RCC 7860 (cell line): ENCODE data around the gene ASZ1.

ENCODE experiments used
- DNase-seq: peaks from one replicate; pipeline ENCODE4 v3.0.0-alpha.2; 2015; ENCODE audit warnings: low spot score
- FAIRE-seq: peaks from 2 replicates; lab custom pipeline; 2012; peaks lifted over from hg19 to GRCh38; lab: Jason Lieb, UNC

The ASZ1 gene

DNA sequence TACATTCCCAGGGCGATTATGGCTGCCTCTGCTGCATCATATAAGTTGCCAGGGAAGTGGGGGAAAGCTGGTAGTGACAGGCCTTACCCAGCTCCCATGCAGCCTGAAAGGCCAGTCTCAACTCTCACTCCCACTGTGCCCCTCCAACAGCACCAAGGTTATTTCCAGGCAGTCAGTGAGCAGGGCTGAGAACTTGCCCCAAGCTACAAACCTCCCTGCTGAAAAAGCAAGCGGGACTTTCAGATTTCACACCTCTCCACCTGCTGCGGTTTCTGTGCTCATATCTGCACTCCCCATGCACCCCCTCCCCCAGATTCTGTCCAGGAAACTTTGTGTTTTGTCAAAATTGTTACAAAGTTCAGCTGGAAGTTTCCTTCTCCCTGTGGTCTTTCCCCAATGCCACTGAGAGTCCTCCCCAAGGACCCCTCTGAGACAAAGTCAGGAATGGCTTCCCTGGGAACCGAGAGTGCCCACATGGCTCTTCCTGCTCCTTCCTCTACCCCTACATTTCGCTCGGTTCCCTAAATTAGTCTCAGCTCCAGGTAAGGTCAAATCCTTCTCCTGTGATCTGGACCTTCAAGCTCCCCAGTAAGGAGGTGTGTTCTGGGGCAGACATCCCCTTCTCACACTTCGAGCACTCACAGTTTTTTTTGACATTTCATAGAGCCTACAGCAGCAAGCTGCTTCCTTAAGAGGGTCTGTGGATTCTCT lies 79.2 kb downstream of the ASZ1 start:
- DNase-seq (no peak), FAIRE-seq (no peak)

DNA sequence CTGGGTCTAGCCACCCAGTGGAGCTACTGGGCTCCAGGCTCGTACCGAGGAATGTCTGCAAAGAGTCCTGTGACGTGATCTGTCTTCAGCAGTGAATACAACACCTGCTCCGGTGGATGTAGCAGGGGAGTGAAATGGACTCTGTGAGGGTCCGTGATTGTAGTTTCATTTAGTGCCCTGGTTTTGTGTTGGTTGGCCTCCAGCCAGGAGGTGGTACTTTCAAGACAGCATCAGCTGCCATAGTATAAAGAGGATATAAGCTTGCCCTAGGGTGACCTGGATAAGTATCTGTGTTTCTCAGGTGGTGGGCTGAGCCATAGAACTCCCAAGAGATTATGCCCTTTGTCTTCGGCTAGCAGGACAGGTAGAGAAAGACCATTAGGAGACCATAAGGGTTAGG lies 79.8 kb downstream of the ASZ1 start:
- FAIRE-seq (no peak), DNase-seq (no peak)

DNA sequence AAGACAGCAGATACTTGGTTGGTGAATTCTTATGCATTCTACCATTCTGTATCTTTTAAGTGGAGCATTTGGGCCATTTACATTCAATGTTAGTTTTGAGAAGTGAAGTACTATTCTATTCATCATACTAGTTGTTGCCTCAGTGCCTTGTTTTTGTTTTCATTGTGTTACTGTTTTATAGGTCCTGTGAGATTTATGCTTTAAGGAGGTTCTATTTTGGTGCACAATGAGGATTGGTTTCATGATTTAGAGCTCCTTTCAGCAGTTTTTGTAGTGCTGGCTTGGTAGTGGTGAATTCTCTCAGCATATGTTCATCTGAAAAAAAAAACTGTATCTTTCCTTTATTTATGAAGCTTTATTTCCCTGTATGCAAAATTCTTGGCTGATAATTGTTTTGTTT lies 81.1 kb downstream of the ASZ1 start:
- FAIRE-seq (no peak), DNase-seq (no peak)

DNA sequence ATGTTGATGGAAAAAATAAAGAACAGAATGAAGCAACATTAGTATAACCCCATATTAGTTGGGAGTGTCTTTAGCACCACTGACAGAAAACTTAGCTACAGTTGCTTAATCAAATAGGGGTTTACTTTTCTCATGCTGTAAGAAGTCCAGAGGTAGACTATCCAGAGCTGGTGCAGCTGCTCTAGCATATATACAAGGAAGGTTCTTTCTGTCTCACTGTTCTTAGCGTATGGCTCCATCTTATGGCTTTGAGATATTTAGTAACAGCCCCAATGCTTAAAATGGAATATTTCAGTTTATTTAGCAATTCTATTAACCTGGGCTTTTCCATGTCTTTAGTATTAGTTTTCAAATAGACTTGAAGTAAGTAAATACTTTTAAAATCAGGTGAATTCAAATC lies 89.3 kb downstream of the ASZ1 start:
- DNase-seq: no peak
- no peak for FAIRE-seq

DNA sequence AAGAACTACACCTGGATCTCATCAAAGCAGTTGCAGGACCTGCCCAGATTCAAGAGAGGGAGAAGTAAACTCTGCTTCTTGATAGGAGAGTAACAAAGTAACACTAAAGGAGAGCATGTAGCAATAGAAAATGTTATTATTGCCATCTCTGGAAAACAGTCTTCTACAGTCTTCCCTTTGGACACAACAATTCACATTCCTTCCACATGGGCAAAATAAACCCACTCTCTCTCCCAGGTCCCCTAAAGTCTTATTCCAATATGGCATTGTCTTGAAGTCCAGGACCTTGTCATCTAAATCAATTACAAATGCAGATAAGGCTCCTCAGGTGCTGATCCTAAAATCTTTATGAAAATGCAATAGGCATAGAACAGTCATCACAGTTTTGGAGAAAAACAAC lies 94.1 kb downstream of the ASZ1 start:
- DNase-seq (no peak), FAIRE-seq (no peak)

DNA sequence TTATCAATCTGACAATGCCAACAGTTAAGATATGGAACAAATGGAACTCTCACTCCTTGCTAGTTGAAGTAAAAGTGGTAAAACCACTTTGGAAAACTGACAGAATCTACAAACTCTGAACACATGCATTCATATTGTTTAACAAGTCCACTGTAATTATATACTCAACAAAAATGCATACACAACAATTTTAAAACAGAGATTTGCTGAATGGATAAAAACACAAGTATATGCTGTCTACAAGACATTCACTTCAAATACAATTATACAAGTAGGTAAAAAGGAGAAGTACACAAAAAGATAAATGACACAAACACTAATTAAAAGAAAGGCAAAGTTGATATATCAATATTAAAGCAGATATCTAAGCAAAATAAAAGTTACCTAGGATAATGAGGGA lies 95.3 kb downstream of the ASZ1 start:
- FAIRE-seq (no peak), DNase-seq (no peak)

DNA sequence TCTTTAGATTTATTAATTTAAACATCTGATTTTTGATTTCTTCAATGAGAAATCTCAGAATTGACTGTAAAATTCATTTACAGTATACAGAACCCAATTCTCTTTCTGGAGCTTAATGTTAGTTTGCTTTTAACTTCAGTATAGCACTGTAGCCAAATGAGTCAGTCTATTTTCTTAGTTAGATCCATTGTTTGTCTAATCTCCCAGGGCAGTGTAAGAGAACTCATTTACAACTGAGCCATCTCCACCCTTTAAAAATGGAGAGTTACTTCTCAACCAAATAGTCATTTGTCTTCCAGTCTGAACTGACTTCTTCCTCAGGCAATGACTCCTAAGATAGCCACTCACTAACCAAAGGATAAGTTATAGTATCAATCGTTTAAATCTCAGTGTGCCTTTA lies 101.5 kb downstream of the ASZ1 start:
- FAIRE-seq (no peak), DNase-seq (no peak)

DNA sequence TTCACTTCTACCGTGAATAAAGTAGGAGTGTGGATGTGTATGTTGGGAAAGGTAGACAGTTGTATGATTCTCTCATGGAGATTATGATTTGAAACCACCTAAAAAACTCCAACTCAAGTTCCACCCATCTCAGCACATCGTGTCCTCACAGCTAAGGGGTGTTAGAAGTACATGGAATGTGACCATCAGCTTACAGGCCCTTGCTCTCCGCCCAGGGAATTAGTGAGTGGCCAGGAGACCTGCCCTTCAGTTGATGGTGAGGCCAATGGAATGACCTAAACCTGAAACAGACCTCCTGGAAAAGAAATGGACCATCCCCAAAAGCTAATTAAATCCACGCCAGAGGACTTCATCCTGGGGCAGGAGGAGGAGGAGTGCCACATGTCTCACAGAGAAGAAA lies 102.3 kb downstream of the ASZ1 start:
- DNase-seq (no peak), FAIRE-seq (no peak)

DNA sequence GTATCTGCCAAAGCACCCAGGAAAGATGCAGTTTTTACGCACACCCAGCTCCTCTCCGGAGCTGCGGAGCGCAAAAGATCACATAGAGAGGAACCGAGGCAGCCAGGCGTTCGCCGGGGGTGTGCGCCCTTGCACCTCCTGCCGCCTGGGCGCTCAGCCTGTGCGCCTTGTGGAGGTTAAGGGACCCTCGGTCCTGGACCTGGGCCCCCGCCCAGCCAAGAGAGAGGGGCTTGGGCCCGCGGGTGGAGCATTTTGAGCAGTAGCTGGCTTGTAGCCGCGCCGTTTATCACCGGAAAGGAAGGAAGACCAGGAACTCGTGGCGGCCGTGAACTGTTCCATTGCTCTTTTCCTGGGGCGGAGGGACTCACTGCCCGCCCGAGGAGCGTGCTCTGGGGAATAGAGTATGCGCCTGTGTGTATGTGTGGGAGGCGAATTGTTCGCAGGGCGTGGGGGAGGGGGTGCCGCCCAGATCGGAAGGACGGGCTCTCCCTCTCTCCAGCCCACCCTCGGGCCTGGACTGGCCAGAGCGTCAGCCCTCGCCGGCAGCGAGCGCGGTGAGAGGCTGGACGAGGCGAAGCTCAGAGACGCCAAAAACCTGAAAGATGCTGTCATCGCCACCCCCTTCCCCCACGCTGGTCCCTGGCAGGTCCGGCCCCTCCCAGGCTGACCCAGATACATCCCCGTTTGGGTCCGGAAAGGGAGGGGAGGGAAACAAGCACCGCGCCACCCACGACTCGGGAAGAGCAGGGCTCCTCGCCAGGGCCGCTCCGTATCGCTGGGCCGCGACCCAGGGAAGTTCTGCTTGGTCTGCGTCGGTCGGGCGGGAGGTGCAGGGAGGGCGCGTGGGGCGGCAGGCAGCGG lies 103.2 kb downstream of the ASZ1 start:
- no peak for FAIRE-seq
- DNase-seq: no peak

DNA sequence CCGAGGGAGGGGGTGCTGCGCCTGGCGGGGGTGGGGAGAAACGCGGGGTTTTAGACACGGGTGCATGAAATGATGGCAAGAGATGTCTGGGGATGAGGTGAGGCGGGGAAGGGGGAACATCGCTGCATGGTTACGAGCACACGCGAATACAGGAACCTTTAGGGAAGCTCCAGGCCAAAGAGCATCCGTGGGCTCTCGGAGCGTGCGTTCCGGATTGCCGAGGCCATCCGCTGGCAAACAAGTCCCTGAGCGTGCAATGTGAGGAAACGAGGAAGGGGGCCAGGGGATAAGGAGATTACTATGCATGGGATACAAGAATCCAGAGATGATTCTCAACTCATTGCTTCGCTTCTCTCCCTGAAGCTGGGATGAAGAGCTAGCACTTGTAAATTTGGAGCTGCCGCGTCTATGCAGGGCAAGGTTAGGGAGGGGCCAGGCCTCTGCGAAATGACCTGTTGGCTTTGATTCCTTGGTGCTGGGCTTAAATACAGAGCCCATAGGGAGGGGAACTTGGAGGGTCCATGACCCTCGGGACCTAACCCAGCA lies 103.9 kb downstream of the ASZ1 start:
- FAIRE-seq (no peak), DNase-seq (no peak)

DNA sequence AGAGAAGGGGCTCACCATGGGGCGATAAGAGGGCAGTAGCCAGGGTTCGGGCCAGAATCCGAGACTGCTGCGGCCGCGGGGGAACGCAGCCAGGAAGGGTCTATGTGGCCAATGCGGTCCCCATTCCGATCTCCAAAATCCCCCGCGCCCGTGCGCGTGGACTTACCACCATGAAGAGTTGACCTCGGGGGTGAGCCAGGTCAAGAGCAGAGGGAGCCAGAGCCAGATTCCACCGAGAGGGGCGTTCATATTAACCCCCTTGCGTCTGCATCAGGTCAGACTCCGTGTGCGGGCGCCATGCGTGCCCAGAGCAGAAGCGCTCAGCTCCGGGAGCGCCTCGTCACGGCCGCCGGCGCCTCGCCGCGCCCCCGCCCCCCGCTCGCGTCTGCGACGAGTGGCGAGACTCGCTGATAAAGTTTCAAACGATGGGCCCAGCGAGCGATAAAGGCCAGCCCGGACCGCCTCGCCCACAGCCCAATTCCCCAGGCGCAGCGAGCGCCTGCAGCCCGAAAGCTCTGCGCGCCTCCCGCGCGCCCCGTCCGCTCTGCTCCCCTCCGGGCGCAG lies 104.5 kb downstream of the ASZ1 start, which contains the start of gene WNT2:
TSS of gene WNT2 (minus strand) at position 318 of the 564 bp plus-strand sequence. CDS start at position 249, 69 bp downstream.
- no peak for DNase-seq

DNA sequence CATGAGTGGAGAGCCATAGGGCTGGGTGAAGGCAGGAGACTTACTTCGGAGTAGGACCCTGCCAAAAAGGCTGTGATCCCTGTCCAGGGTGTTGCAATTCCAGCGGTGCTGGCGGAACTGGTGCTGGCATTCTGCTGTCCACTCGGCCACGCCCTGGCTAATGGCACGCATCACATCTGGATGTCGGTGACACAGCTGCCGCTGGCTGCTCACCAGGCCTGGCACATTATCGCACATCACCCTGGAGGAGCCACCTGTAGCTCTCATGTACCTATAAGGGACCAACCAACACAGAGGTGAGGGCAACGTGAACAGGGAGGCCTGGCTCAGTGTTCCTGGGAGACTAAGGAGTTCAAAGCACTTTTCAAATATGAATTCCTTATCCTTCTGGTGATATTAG lies 106.8 kb downstream of the ASZ1 start:
- FAIRE-seq (no peak), DNase-seq (no peak)

More for the DNA sequence above, 104.5 kb downstream of the ASZ1 start, which contains the start of gene WNT2:
- no peak for FAIRE-seq

DNA sequence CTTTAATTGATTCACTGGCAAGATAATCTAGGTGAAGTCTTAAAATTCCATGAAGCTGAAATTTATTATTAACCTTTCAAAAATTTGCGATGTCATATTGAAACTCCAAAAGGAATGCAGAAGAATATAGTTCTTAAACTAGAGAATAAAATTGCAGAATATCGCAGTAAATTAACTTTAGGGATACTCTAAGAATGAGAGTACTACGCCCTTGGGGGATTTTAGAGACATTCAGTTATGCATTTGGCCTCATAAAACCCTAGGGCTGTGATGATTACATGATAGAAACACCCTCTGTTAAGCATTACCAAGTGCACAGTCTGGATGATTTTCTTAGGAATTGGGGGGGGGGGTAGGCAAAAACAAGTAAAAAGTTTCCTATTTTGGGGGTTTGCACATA lies 108.1 kb downstream of the ASZ1 start:
- no peak for FAIRE-seq
- no peak for DNase-seq

DNA sequence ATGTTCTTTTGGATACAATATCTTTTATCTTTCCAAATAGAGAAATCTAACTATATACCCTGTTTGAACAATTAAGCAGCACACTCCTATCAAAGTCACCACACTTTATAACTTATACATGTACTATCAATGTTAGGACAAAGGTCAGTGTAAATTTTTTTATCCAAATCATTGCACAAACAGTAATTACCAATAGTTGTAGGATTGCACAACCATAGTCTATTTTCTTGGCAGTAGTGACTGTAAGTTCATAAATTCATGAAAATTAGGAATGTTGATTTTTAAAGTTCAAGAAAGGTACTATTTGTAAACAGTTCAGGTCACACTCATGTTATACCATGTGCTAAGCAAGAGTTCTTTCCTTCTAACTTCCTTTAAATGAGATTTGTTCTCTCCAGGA lies 113.7 kb downstream of the ASZ1 start:
- no peak for DNase-seq
- FAIRE-seq: no peak
